GM12878 (cell line): Measurements from ENCODE around the gene SNX3. TPM values are rescaled to one million over a fixed set of nuclear protein-coding genes. Genes with fewer than 3 reads are reported as not detected.

Experiments used
- ATAC-seq: fragments of 200-7000 bp; cut with Tn5 transposase; 3 replicates; pipeline ENCODE4 v1.9.1; 2020; ENCODE audit warnings: mild to moderate bottlenecking, moderate library complexity
- BruUV-seq: library from RNA; stranded (reverse); fragments of 400-500 nt; replicated peaks from 2 replicates; lab custom pipeline; 2021; lab: Mats Ljungman, UMichigan
- CTCF ChIA-PET: fragments of 300-600 bp; sonication (Branson Sonifier 250); formaldehyde crosslinking; extraction: SDS; loops from one replicate; lab custom pipeline; 2021; ENCODE audit warnings: inconsistent platforms; lab: Yijun Ruan, JAX
- POLR2A ChIA-PET: fragments of 350-600 bp; formaldehyde crosslinking; extraction: SDS; loops from one replicate; lab custom pipeline; 2021; ENCODE audit warnings: inconsistent platforms; lab: Charles Lee
- RAD21 ChIA-PET: fragments of 300-600 bp; sonication (Branson Sonifier 250); formaldehyde crosslinking; loops from one replicate; lab custom pipeline; 2023; ENCODE audit warnings: antibody characterized with exemption; ENCODE audit not compliant: unreplicated experiment; lab: Charles Lee
- SMC1A ChIA-PET: fragments of 300-600 bp; sonication (Branson Sonifier 250); formaldehyde crosslinking; loops from one replicate; lab custom pipeline; 2023; ENCODE audit not compliant: unreplicated experiment, uncharacterized antibody; lab: Charles Lee
- DNase-seq: peaks from one replicate; pipeline ENCODE4 v3.0.0-alpha.2; 2011; ENCODE audit warnings: low read depth, low spot score
- FAIRE-seq: peaks from 3 replicates; lab custom pipeline; 2011; peaks lifted over from hg19 to GRCh38; lab: Jason Lieb, UNC
- H2AFZ ChIP-seq: 2 replicates; pipeline ENCODE4 v1.6.0; 2011; ENCODE audit warnings: low read depth, low read length, control low read depth; ENCODE audit not compliant: control insufficient read depth
- H3K27ac ChIP-seq: 2 replicates; pipeline ENCODE4 v1.5.1; 2011; ENCODE audit warnings: control low read depth; ENCODE audit not compliant: control insufficient read depth, insufficient read depth
- H3K27me3 ChIP-seq, 2 experiments: replicated peaks in 1 of 2; 2 replicates each; pipeline versions ENCODE4 v1.6.0 to v1.6.1; 2011; ENCODE audit warnings: low read length in 1 of 2; ENCODE audit not compliant: control insufficient read depth in 2 of 2, insufficient read depth in 2 of 2
- H3K36me3 ChIP-seq, 2 experiments: 2 replicates each; pipeline ENCODE4 v1.5.1; 2011; ENCODE audit warnings: low read length in 1 of 2; ENCODE audit not compliant: control insufficient read depth in 2 of 2, insufficient read depth in 2 of 2
- H3K4me1 ChIP-seq: 2 replicates; pipeline ENCODE4 v1.6.1; 2011; ENCODE audit warnings: mild to moderate bottlenecking, low read length, moderate library complexity, mixed read lengths; ENCODE audit not compliant: control insufficient read depth, insufficient read depth
- H3K4me2 ChIP-seq: 2 replicates; pipeline ENCODE4 v1.6.0; 2011; ENCODE audit warnings: control low read depth; ENCODE audit not compliant: control insufficient read depth, insufficient read depth
- H3K4me3 ChIP-seq: fragments of 200-600 bp; sonication (generic); 2 replicates; pipeline ENCODE4 v1.5.1; 2016
- H3K79me2 ChIP-seq: 2 replicates; pipeline ENCODE4 v1.6.0; 2011; ENCODE audit warnings: low read length; ENCODE audit not compliant: control insufficient read depth, insufficient read depth
- H3K9ac ChIP-seq: 2 replicates; pipeline ENCODE4 v1.8.0; 2011; ENCODE audit warnings: low read length, control low read depth, mixed read lengths; ENCODE audit not compliant: control insufficient read depth, insufficient read depth
- H3K9me3 ChIP-seq: replicated peaks from 3 replicates; pipeline ENCODE4 v1.5.1; 2011; ENCODE audit warnings: mild to moderate bottlenecking, low read length; ENCODE audit not compliant: control insufficient read depth, insufficient read depth
- H4K20me1 ChIP-seq: 2 replicates; pipeline ENCODE4 v1.6.0; 2011; ENCODE audit not compliant: control insufficient read depth, insufficient read depth
- HDAC2 ChIP-seq: fragments of 200-600 bp; sonication (generic); IDR thresholded peaks from 2 replicates; pipeline ENCODE4 v1.6.1; 2017
- MYC ChIP-seq: IDR thresholded peaks from 2 replicates; pipeline ENCODE4 v1.6.1; 2011; ENCODE audit warnings: mild to moderate bottlenecking, low read length, moderate library complexity, inconsistent platforms; ENCODE audit not compliant: insufficient read depth, insufficient replicate concordance, insufficient read length, severe bottlenecking
- SMARCA5 ChIP-seq: fragments of 450-650 bp; IDR thresholded peaks from 2 replicates; pipeline ENCODE4 v1.6.1; 2017; ENCODE audit warnings: mild to moderate bottlenecking
- TCF7 ChIP-seq: IDR thresholded peaks from 2 replicates; pipeline ENCODE4 v1.6.1; 2014; ENCODE audit warnings: antibody characterized with exemption, borderline replicate concordance
- ZNF24 ChIP-seq: fragments of 450-650 bp; IDR thresholded peaks from 2 replicates; pipeline ENCODE4 v1.6.1; 2017; ENCODE audit warnings: antibody characterized with exemption, mild to moderate bottlenecking
- WGBS: methylation state at CpG from one replicate; pipeline ENCODE4 v1.1.6; 2016; ENCODE audit warnings: low lambda C conversion rate; ENCODE audit not compliant: insufficient replicate concordance, insufficient coverage; ENCODE audit errors: missing lambda C conversion rate; 5-methylcytosine and 5-hydroxymethylcytosine counted together
- in situ Hi-C: fragments of 300-500 bp; cut with MboI; formaldehyde crosslinking; loops from 9 replicates; pipeline ENCODE4 v1.14.3; 2018; ENCODE audit warnings: mixed read lengths
- intact Hi-C: fragments of 100-400 bp; cut with micrococcal nuclease; formaldehyde crosslinking; loops from one replicate; pipeline ENCODE4 v1.14.2; 2022; ENCODE audit not compliant: unreplicated experiment
- polyA plus RNA-seq, 11 experiments: library from polyadenylated mRNA; depleted of rRNA in 4 of 11; unstranded in 6 of 11; stranded (reverse) in 5 of 11; fragments of >200 nt; fragmentation: Nextera tagmentation in 4 of 11; fragmentation: Illumina TruSeq in 1 of 11; extraction: Ambion mirVana in 4 of 11; extraction: Trizol in 1 of 11; gene quantifications; 1 replicate in 1 of 11; 2 replicates in 10 of 11; pipeline versions ENCODE4 v1.2.1 to v1.2.3, GENCODE V29; 2011 to 2016; ENCODE audit warnings: inconsistent platforms in 2 of 11, missing spikeins in 2 of 11, low read depth in 1 of 11
- total RNA-seq, 4 experiments: library from RNA; depleted of rRNA in 3 of 4; stranded (reverse); fragments of >200 nt in 3 of 4; fragmentation: Illumina TruSeq in 1 of 4; extraction: Trizol in 1 of 4; gene quantifications; 2 replicates each; pipeline versions ENCODE4 v1.2.1 to v1.2.3, GENCODE V29; 2013 to 2021
- TF ChIP-seq, protein P1 (sequence below): fragments of 450-650 bp; conservative IDR thresholded peaks from 2 replicates; pipeline ENCODE4 v1.6.1; 2017; ENCODE audit warnings: mild to moderate bottlenecking, moderate library complexity
- TF ChIP-seq, protein P2 (sequence below): fragments of 450-650 bp; IDR thresholded peaks from 2 replicates; pipeline ENCODE4 v1.6.1; 2017; ENCODE audit warnings: mild to moderate bottlenecking, low read depth, inconsistent platforms; ENCODE audit not compliant: poor library complexity, severe bottlenecking

The SNX3 gene
- total and polyA plus RNA-seq, 10 of the 15 experiments (the other 5 are each of a cell fraction or from before 2014, with no cell fraction given) = 43.7 to 297 (median 95.6) TPM

DNA sequence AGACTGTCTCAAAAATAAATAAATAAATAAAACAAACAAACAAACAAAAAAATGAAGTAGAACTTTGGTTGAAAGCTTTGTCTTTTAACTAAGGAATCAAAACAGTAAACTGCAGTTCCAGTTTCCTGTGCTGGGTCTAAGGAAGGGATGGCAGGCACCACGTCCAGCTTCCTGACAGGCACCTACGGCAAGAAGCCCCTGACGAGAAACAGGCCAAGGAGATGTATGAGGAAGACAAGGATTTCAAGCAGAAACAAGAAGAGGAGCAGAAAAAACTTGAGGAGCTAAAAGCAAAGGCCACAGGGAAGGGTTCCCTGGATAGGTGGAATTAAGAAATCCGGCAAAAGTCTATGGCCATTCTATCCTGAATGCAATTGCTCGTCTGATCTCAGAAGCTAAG is 8.8 kb downstream of the SNX3 start:
- Histone ChIP-seq H3K4me3 (no peak overlapping the region), H3K9me3 (no peaks in the 10 kb centered on the region; the same call in 1 of the 3 replicates), H3K36me3 (peaks cover 1 to 13% of the 10 kb centered on the region in 2 experiments; a peak in 3 of 4 replicates), H3K4me2 (no peak overlapping the region), H2AFZ (no peak overlapping the region), H3K4me1 (no peaks in the 10 kb centered on the region), H3K79me2 (peaks cover 67% of the 10 kb centered on the region), H3K27me3 (no peaks in the 10 kb centered on the region), H3K27ac (no peak overlapping the region), H3K9ac (no peak overlapping the region), H4K20me1 (no peaks in the 10 kb centered on the region)
- in situ Hi-C loops = no loop called here
- BruUV-seq = no TSS peak
- CTCF ChIA-PET = interaction anchor here (0.6 to 9.7 kb wide), 8 partner anchors 7 to 267 kb away, joined by 3 to 76 read pairs (median 4); partner anchors contain the start of gene SNX3
- no peak for ATAC-seq
- intact Hi-C loops = loop anchor here (5.0 kb wide), 1 partner anchor 240 kb away; no protein-coding TSS in a partner anchor
- no peak for FAIRE-seq
- POLR2A ChIA-PET = interaction anchor here (1.1 kb wide), 1 partner anchor 13 kb away, joined by 3 read pairs; no protein-coding TSS in a partner anchor
- DNase-seq = no peak
- TF ChIP-seq, protein P1, sequence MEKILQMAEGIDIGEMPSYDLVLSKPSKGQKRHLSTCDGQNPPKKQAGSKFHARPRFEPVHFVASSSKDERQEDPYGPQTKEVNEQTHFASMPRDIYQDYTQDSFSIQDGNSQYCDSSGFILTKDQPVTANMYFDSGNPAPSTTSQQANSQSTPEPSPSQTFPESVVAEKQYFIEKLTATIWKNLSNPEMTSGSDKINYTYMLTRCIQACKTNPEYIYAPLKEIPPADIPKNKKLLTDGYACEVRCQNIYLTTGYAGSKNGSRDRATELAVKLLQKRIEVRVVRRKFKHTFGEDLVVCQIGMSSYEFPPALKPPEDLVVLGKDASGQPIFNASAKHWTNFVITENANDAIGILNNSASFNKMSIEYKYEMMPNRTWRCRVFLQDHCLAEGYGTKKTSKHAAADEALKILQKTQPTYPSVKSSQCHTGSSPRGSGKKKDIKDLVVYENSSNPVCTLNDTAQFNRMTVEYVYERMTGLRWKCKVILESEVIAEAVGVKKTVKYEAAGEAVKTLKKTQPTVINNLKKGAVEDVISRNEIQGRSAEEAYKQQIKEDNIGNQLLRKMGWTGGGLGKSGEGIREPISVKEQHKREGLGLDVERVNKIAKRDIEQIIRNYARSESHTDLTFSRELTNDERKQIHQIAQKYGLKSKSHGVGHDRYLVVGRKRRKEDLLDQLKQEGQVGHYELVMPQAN = no peak
- TF ChIP-seq SMARCA5 (no peak), TCF7 (no peak), MYC (no peak), ZNF24 (no peak), HDAC2 (no peak)
- TF ChIP-seq, protein P2, sequence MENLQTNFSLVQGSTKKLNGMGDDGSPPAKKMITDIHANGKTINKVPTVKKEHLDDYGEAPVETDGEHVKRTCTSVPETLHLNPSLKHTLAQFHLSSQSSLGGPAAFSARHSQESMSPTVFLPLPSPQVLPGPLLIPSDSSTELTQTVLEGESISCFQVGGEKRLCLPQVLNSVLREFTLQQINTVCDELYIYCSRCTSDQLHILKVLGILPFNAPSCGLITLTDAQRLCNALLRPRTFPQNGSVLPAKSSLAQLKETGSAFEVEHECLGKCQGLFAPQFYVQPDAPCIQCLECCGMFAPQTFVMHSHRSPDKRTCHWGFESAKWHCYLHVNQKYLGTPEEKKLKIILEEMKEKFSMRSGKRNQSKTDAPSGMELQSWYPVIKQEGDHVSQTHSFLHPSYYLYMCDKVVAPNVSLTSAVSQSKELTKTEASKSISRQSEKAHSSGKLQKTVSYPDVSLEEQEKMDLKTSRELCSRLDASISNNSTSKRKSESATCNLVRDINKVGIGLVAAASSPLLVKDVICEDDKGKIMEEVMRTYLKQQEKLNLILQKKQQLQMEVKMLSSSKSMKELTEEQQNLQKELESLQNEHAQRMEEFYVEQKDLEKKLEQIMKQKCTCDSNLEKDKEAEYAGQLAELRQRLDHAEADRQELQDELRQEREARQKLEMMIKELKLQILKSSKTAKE = no peak
- 98% methylated on average over 5 of the region's 5 CpGs for WGBS
- SMC1A ChIA-PET = interaction anchor here (0.6 to 2.9 kb wide), 9 partner anchors 8 to 241 kb away, joined by 3 to 28 read pairs (median 4); partner anchors contain the start of gene SNX3
- RAD21 ChIA-PET = interaction anchor here (1.8 to 5.2 kb wide), 3 partner anchors 9 to 240 kb away, joined by 4 to 28 read pairs (median 10); partner anchors contain the start of gene SNX3
